Middle frontal gyrus (tissue), 1 donor: ENCODE results near the gene MAN2A1.

Experiments used
- DNase-seq: peaks from one replicate; pipeline ENCODE4 v3.0.0-alpha.2; 2015; ENCODE audit warnings: low spot score; ENCODE audit errors: extremely low spot score

Gene MAN2A1

GRCh38 chr5:109705596-109705995 lies 15.9 kb downstream of the MAN2A1 start:
- no peak for DNase-seq

GRCh38 chr5:109706095-109706494 lies 16.4 kb downstream of the MAN2A1 start:
- DNase-seq, result no peak

- DNase-seq, result no peak
These were observed 17.8 kb downstream of the MAN2A1 start for GRCh38 chr5:109707531-109707930.

GRCh38 chr5:109708813-109709212 lies 19.1 kb downstream of the MAN2A1 start:
- DNase-seq, result no peak

GRCh38 chr5:109709225-109709624 lies 19.5 kb downstream of the MAN2A1 start:
- no peak for DNase-seq

GRCh38 chr5:109711673-109712072 lies 21.9 kb downstream of the MAN2A1 start:
- DNase-seq, result no peak

- DNase-seq, result no peak
These were observed 23.7 kb downstream of the MAN2A1 start for GRCh38 chr5:109713453-109713852.

GRCh38 chr5:109714592-109714991 lies 24.9 kb downstream of the MAN2A1 start:
- DNase-seq, result no peak

- DNase-seq, result no peak
These were observed 28.5 kb downstream of the MAN2A1 start for GRCh38 chr5:109718216-109718615.

GRCh38 chr5:109718632-109719031 lies 28.9 kb downstream of the MAN2A1 start:
- no peak for DNase-seq

- DNase-seq, result no peak
These were observed 30.3 kb downstream of the MAN2A1 start for GRCh38 chr5:109719978-109720377.

GRCh38 chr5:109721741-109722140 lies 32.0 kb downstream of the MAN2A1 start:
- no peak for DNase-seq

- DNase-seq, result no peak
These were observed 33.9 kb downstream of the MAN2A1 start for GRCh38 chr5:109723606-109724005.

GRCh38 chr5:109725135-109725534 lies 35.4 kb downstream of the MAN2A1 start:
- no peak for DNase-seq

GRCh38 chr5:109739741-109740728 lies 50.3 kb downstream of the MAN2A1 start:
- DNase-seq, result no peak

GRCh38 chr5:109740966-109741365 lies 51.2 kb downstream of the MAN2A1 start:
- no peak for DNase-seq

GRCh38 chr5:109741390-109741789 lies 51.7 kb downstream of the MAN2A1 start:
- DNase-seq, result no peak

- no peak for DNase-seq
These were observed 53.4 kb downstream of the MAN2A1 start for GRCh38 chr5:109743041-109743531.

GRCh38 chr5:109743770-109744212 lies 54.1 kb downstream of the MAN2A1 start:
- no peak for DNase-seq

- no peak for DNase-seq
These were observed 54.5 kb downstream of the MAN2A1 start for GRCh38 chr5:109744261-109744660.

GRCh38 chr5:109748546-109748945 lies 58.8 kb downstream of the MAN2A1 start:
- no peak for DNase-seq

- no peak for DNase-seq
These were observed 60.7 kb downstream of the MAN2A1 start for GRCh38 chr5:109750463-109750862.

GRCh38 chr5:109753279-109753678 lies 63.6 kb downstream of the MAN2A1 start:
- no peak for DNase-seq
